AG09319 (cell line): ENCODE measurements around the gene LAMC3.

ENCODE experiments used
- DNase-seq: peaks from one replicate; pipeline ENCODE4 v3.0.0-alpha.2; 2010; ENCODE audit warnings: low read depth; ENCODE audit errors: extremely low read depth
- TF ChIP-seq, protein P1 (sequence below): IDR thresholded peaks from 2 replicates; pipeline ENCODE4 v1.5.1; 2011; ENCODE audit warnings: low read depth, mild to moderate bottlenecking, inconsistent platforms, low read length, moderate library complexity

The LAMC3 gene

DNA sequence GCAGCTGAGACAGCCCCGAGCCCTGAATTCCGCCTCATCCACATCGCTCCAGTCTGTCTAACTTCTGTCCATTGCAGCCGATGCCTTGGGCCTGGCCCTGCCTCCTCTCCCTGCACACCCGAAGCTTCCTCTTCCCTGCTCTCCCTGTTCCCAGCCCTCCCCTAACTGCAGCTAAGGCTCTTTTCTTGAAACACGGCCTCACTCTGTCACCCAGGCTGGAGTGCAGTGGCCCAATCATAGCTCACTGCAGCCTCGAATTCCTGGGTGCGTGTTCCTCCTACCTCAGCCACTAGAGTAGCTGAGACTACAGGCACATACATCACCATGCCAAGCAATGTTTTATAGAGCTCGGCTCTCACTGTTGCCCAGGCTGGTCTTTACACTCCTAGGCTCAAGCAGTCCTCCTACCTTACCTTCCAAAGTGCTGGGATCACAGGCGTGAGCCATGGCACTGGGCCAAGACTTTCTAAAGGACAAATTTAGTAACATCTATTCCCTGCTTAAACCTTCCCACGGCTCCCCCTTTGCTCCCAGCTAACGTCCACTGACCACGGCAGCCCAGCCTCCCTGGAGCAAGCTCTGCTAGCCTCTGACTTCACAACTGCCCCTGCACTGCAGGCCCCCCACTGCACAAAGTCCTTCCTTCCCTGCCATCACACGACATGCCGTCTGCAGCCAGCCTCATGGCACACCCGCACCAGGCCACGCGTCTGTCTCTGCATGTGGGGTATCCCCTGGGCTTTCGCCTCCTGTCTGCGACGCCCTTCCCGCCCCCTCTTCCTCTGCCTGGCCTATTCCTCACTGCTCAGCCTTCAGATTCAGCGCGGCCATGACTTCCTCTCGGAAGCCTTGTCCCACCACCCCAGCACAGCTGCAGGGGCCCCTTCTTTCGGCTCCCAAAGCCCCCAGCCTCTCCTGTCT lies 28.6 kb downstream of the LAMC3 start:
- no peak for DNase-seq
- TF ChIP-seq, protein P1, sequence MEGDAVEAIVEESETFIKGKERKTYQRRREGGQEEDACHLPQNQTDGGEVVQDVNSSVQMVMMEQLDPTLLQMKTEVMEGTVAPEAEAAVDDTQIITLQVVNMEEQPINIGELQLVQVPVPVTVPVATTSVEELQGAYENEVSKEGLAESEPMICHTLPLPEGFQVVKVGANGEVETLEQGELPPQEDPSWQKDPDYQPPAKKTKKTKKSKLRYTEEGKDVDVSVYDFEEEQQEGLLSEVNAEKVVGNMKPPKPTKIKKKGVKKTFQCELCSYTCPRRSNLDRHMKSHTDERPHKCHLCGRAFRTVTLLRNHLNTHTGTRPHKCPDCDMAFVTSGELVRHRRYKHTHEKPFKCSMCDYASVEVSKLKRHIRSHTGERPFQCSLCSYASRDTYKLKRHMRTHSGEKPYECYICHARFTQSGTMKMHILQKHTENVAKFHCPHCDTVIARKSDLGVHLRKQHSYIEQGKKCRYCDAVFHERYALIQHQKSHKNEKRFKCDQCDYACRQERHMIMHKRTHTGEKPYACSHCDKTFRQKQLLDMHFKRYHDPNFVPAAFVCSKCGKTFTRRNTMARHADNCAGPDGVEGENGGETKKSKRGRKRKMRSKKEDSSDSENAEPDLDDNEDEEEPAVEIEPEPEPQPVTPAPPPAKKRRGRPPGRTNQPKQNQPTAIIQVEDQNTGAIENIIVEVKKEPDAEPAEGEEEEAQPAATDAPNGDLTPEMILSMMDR = no peak

DNA sequence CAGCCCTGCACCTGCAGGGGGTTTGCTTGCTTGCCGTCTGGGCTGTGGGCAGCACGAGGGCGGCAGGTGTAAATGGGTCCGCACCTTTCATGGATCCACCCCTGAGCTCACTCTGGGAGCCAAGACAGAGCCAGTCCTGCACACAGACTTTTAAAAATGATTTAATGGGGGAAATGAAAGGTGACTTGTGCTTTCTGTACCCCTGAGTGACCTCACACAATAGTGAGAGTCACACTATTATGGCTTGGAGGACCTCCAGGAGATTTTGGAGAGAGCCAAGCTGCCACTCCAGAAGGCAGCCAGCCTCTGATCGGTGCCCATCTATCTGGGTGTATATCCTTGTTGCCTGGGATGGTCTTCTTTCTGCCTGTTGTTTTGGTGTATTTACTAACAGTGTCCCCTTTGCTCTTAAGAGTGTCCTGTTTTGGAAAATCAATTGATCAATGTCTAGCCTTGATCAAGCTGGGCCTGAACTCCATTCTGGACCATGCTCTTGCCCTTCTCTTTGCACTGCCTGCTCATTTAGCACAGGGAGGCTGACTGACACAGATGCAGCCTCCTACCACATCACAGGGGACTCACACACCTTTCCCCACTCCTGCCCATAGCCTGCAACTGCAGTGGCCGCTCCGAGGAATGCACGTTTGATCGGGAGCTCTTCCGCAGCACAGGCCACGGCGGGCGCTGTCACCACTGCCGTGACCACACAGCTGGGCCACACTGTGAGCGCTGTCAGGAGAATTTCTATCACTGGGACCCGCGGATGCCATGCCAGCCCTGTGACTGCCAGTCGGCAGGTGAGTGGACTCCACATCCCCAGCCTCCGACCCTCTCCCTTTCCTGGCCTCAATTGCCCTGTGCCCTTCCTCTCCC lies 29.5 kb downstream of the LAMC3 start:
- no peak for DNase-seq
- TF ChIP-seq, protein P1 = no peak

- DNase-seq = no peak
- TF ChIP-seq, protein P1 = no peak
These were observed 30.4 kb downstream of the LAMC3 start for GRCh38 chr9:131039129-131039954.

- TF ChIP-seq, protein P1 = no peak
These were observed 33.7 kb downstream of the LAMC3 start for GRCh38 chr9:131042666-131043065.

GRCh38 chr9:131043087-131043486 lies 34.1 kb downstream of the LAMC3 start:
- no peak for DNase-seq
- TF ChIP-seq, protein P1 = no peak

More at GRCh38 chr9:131042666-131043065, 33.7 kb downstream of the LAMC3 start:
- DNase-seq = no peak

GRCh38 chr9:131043646-131044045 lies 34.7 kb downstream of the LAMC3 start:
- TF ChIP-seq, protein P1 = no peak
- no peak for DNase-seq
